ENCODE results near the gene SLC38A8. TPM values are rescaled to one million over a fixed set of nuclear protein-coding genes. Genes with fewer than 3 reads are reported as not detected.

The SLC38A8 gene
- total RNA-seq, 4 donors from 2014 or later = not detected

DNA sequence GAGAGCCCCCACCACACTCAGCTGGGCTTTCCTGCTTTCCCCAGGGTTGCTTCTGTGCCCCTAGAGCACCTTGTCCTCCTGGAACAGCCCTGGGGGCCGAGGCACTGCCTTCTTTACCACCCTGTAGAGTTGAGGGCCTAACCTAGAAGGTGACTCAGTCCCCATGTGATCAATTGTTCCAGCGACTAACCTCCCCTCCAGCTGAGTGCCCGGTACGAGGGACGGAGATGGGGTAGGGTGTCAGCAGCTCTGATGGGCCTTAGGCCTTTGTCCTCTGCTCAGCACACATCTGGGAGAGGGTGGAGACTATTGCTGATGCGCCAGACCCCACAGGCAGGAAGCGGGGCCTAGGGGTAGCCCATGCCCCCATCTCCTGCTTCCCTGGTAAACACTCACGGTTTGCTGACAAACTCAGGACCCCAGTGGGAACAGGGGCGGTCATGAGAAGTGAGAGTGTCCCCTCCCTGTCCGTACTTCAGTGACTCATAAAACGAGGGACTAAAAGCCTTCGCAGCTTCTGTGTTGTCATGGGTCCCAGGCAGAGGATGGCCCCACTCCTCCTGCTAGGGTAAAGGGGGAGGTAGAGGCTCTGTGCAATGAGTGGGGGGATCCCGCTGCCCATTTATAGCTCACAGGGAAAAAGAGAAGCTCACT is 41.5 kb downstream of the SLC38A8 start:
- H3K4me3 ChIP-seq (ENCODE audit: low read depth, poor library complexity, severe bottlenecking) = no peak overlapping the region
- no peak for TF ChIP-seq POLR2A (IDR thresholded peaks at IDR 0.05)
- TF ChIP-seq, protein P1, sequence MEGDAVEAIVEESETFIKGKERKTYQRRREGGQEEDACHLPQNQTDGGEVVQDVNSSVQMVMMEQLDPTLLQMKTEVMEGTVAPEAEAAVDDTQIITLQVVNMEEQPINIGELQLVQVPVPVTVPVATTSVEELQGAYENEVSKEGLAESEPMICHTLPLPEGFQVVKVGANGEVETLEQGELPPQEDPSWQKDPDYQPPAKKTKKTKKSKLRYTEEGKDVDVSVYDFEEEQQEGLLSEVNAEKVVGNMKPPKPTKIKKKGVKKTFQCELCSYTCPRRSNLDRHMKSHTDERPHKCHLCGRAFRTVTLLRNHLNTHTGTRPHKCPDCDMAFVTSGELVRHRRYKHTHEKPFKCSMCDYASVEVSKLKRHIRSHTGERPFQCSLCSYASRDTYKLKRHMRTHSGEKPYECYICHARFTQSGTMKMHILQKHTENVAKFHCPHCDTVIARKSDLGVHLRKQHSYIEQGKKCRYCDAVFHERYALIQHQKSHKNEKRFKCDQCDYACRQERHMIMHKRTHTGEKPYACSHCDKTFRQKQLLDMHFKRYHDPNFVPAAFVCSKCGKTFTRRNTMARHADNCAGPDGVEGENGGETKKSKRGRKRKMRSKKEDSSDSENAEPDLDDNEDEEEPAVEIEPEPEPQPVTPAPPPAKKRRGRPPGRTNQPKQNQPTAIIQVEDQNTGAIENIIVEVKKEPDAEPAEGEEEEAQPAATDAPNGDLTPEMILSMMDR (IDR thresholded peaks at IDR 0.05) = no peak
- no peak for DNase-seq (ENCODE audit: low spot score in 2 of 2)
- 74 to 84% methylated on average over 13 of the region's 13 CpGs for WGBS, 2 donors
- intact Hi-C loops (cut with DNase I; ENCODE audit: low total_unique reads) = no loop called here

DNA sequence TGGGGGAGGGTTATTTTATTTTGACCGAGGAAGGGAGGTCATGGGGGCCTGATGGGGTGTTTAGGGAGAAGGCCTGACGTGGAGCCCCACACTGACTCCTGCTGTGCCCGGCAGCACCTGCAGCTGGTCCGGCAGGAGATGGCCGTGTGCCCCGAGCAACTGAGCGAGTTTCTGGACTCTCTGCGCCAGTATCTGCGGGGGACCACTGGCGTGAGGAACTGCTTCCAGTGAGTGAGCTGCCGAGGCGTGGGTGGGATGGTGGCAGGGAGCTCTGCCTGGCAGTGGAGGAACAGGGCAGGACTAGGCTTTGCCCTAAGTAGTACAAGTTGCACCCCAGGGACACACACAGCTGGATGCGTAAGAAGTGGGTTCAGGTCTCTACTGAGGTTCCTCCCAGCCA is 44.5 kb downstream of the SLC38A8 start:
- no peak for TF ChIP-seq POLR2A (IDR thresholded peaks at IDR 0.05)
- TF ChIP-seq, protein P1 (IDR thresholded peaks at IDR 0.05) = no peak
- no peak for DNase-seq (ENCODE audit: low spot score in 2 of 2)
- no peak overlapping the region for H3K4me3 ChIP-seq (ENCODE audit: low read depth, poor library complexity, severe bottlenecking)
- WGBS, 2 donors = 86 to 95% methylated on average over 13 of the region's 13 CpGs
- intact Hi-C loops (cut with DNase I; ENCODE audit: low total_unique reads) = loop anchor here (10.0 kb wide), 1 partner anchor 153 kb away; no protein-coding TSS in a partner anchor

DNA sequence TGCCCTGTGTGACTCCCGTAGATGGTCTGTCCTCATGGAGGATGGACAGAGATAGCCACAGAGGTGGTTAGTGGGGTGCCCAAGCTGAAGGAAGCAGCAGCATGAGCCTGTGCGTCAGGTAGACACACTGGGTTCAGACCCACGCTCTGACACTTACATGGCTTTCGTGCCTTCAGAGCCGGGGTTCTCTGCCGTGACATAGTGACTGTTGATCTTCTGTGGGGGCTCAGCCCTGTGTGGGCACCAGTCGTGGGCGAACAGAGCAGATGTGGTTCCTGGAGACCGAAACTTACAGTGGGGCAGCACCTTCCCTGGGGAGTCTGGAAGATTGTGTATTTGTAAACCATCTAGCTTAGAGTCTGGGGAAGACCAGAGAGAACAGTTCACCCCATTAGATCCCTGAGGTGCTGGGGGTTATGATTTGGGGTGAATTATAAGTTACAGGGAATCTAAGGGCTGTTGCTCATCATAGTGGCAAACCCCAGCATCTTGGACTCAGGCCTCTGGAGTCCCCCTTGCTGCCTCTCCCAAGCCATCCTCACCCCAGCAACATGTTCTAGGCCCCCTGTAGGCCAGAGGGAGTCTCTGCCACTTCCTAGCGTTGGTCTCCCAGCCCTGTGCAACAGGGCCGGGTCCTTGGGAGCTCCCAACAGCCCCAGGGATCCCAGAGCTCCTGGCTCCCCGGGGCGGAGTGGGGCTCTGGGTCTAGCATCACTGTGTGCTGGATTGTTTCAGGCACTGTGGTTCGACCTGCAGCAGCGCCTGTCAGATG is 45.9 kb downstream of the SLC38A8 start:
- no peak for DNase-seq (ENCODE audit: low spot score in 2 of 2)
- intact Hi-C loops (cut with DNase I; ENCODE audit: low total_unique reads) = loop anchor here (10.0 kb wide), 1 partner anchor 152 kb away; no protein-coding TSS in a partner anchor
- WGBS, 2 donors = 80 to 82% methylated on average over 15 of the region's 15 CpGs
- TF ChIP-seq, protein P1 (IDR thresholded peaks at IDR 0.05) = no peak
- no peak for TF ChIP-seq POLR2A (IDR thresholded peaks at IDR 0.05)
- H3K4me3 ChIP-seq (ENCODE audit: low read depth, poor library complexity, severe bottlenecking) = no peak overlapping the region

DNA sequence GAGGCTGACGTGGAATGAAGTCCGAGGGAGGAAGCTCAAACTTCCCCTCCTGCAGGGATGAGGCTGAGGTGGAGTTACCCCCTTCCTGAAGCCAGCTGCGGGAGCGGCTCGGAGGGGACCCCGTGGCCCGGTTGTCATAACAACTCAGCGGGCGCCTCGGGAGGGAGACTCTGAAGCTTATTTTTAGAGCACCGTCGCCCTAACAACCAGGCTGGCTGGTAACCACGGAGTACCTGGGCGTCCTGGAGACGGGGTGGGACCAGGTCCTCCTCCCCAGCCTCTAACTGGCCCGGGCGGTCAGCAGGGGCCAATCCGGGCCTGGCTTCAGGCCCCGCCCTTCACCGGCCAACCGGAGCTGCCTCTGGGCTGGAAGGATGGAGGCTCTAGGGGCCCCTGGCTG is 46.8 kb downstream of the SLC38A8 start:
- no peak overlapping the region for H3K4me3 ChIP-seq (ENCODE audit: low read depth, poor library complexity, severe bottlenecking)
- intact Hi-C loops (cut with DNase I; ENCODE audit: low total_unique reads) = loop anchor here (10.0 kb wide), 1 partner anchor 151 kb away; no protein-coding TSS in a partner anchor
- WGBS, 2 donors = 13 to 15% methylated on average over 17 to 21 of the region's 21 CpGs
- TF ChIP-seq, protein P1 (IDR thresholded peaks at IDR 0.05) = no peak
- TF ChIP-seq POLR2A (IDR thresholded peaks at IDR 0.05) = no peak
- no peak for DNase-seq (ENCODE audit: low spot score in 2 of 2)

- DNase-seq (ENCODE audit: low spot score in 2 of 2) = no peak
- TF ChIP-seq POLR2A (IDR thresholded peaks at IDR 0.05) = no peak
- TF ChIP-seq, protein P1 (IDR thresholded peaks at IDR 0.05) = no peak
- intact Hi-C loops (cut with DNase I; ENCODE audit: low total_unique reads) = loop anchor here (10.0 kb wide), 1 partner anchor 150 kb away; no protein-coding TSS in a partner anchor
- H3K4me3 ChIP-seq (ENCODE audit: low read depth, poor library complexity, severe bottlenecking) = no peak overlapping the region
- 82 to 83% methylated on average over 13 of the region's 13 CpGs for WGBS, 2 donors
These were observed 47.9 kb downstream of the SLC38A8 start for GRCh38 chr16:83994703-83995102.

Measured in lower leg skin (tissue), 4 donors.